Omental fat pad (tissue), 4 donors: Measurements from ENCODE around the gene PRSS56. TPM values are rescaled to one million over a fixed set of nuclear protein-coding genes. Genes with fewer than 3 reads are reported as not detected.

ENCODE experiments used
- ATAC-seq: fragments of 150-250 bp; one replicate; pipeline ENCODE4 v1.9.1; 2016; ENCODE audit warnings: mild to moderate bottlenecking, moderate library complexity; ENCODE audit not compliant: low FRiP score
- DNase-seq: peaks from one replicate; pipeline ENCODE4 v3.0.0-alpha.2; 2019; ENCODE audit warnings: low spot score
- CTCF ChIP-seq, 3 donors: fragments of 450-650 bp; IDR thresholded peaks; one replicate each; pipeline ENCODE4 v1.5.1; 2016 to 2017; ENCODE audit warnings: antibody characterized with exemption in 3 of 3, mild to moderate bottlenecking in 3 of 3, moderate library complexity in 2 of 3
- total RNA-seq, 4 donors: library from RNA; depleted of rRNA; stranded (reverse); fragments of >200 nt; gene quantifications; one replicate each; pipeline ENCODE4 v1.1.0, GENCODE V29; 2016

PRSS56 gene
- total RNA-seq, 4 donors from 2014 or later: not detected

- no peak for DNase-seq
- no peak for ATAC-seq
- no peak for TF ChIP-seq CTCF (IDR thresholded peaks at IDR 0.05)
These were observed 40.6 kb upstream of the PRSS56 start for GRCh38 chr2:232479341-232480200.

- no peak for DNase-seq
- no peak for TF ChIP-seq CTCF (IDR thresholded peaks at IDR 0.05)
- no peak for ATAC-seq
These were observed 39.7 kb upstream of the PRSS56 start for GRCh38 chr2:232480201-232481190.

GRCh38 chr2:232481322-232482140 lies 38.7 kb upstream of the PRSS56 start:
- no peak for TF ChIP-seq CTCF (IDR thresholded peaks at IDR 0.05)
- ATAC-seq (no peak), DNase-seq (no peak)

- ATAC-seq: no peak
- DNase-seq: no peak
- TF ChIP-seq CTCF (IDR thresholded peaks at IDR 0.05): no peak
These were observed 37.6 kb upstream of the PRSS56 start for GRCh38 chr2:232482301-232483238.

- ATAC-seq (no peak), DNase-seq (no peak)
- TF ChIP-seq CTCF (IDR thresholded peaks at IDR 0.05): no peak
These were observed 36.8 kb upstream of the PRSS56 start for GRCh38 chr2:232483311-232483922.
